Measurements from ENCODE around the gene CBY1.

- TF ChIP-seq CTCF (IDR thresholded peaks at IDR 0.05) = no peak
- no peak for TF ChIP-seq POLR2AphosphoS5 (IDR thresholded peaks at IDR 0.05)
- no peak for TF ChIP-seq POLR2A (IDR thresholded peaks at IDR 0.05)
These were observed 50.4 kb downstream of the CBY1 start for GRCh38 chr22:38706901-38707195.
